ENCODE results near the gene TXNDC12. TPM values are rescaled to one million over a fixed set of nuclear protein-coding genes. Genes with fewer than 3 reads are reported as not detected.
A peak's percentile ranks its signal among the peaks of the same experiment; 100 is the strongest.
"Not testable (repeated sequence)": the region's sequence is repeated elsewhere in the genome, so short reads cannot be mapped to it uniquely, and the experiment has no call there.

Gene TXNDC12
- total and polyA plus RNA-seq, 5 donors from 2014 or later: 39.9 to 114 (median 90.2) TPM

- not testable (repeated sequence) for DNase-seq; H3K9me3 Mint-ChIP-seq; H3K4me1 ChIP-seq (ENCODE audit: control insufficient read depth, insufficient read depth, low read length, poor library complexity, severe bottlenecking); H3K4me3 Mint-ChIP-seq; H3K4me3 ChIP-seq (ENCODE audit: low read depth, low read length); ATAC-seq (ENCODE audit: low read depth in 2 of 2); H3K27ac ChIP-seq (ENCODE audit: insufficient read depth, low read length, poor library complexity, severe bottlenecking); H3K9me3 ChIP-seq (ENCODE audit: control insufficient read depth in 2 of 2, low read length in 2 of 2); H3K36me3 Mint-ChIP-seq; H3K27me3 ChIP-seq (ENCODE audit: control insufficient read depth, insufficient read depth, low read length); H3K27me3 Mint-ChIP-seq
- Mint-ChIP-seq H3K27ac (peak overlapping the region in 1 of 3 donors; percentile 47), H3K4me1 (peaks cover 11 to 23% (median 15%) of the 10 kb centered on the region in 4 donors)
- H3K36me3 ChIP-seq (ENCODE audit: control insufficient read depth, insufficient read depth, low read length): peaks cover 31% of the 10 kb centered on the region
Measured at GRCh38 chr1:52077277-52077676, 22.3 kb upstream of the TXNDC12 start.

- Histone ChIP-seq H3K9me3 (ENCODE audit: control insufficient read depth in 2 of 2, low read length in 2 of 2) (no peaks in the 10 kb centered on the region), H3K4me1 (ENCODE audit: control insufficient read depth, insufficient read depth, low read length, poor library complexity, severe bottlenecking) (no peaks in the 10 kb centered on the region), H3K27me3 (ENCODE audit: control insufficient read depth, insufficient read depth, low read length) (no peaks in the 10 kb centered on the region), H3K36me3 (ENCODE audit: control insufficient read depth, insufficient read depth, low read length) (peaks cover 38% of the 10 kb centered on the region), H3K4me3 (ENCODE audit: low read depth, low read length) (no peak overlapping the region), H3K27ac (ENCODE audit: insufficient read depth, low read length, poor library complexity, severe bottlenecking) (no peak overlapping the region)
- Mint-ChIP-seq H3K4me1 (peaks cover 27 to 45% (median 33%) of the 10 kb centered on the region in 4 donors), H3K9me3 (no peaks in the 10 kb centered on the region), H3K27me3 (no peaks in the 10 kb centered on the region), H3K36me3 (peaks cover 25% of the 10 kb centered on the region), H3K4me3 (no peak overlapping the region), H3K27ac (no peak overlapping the region)
- ATAC-seq (ENCODE audit: low read depth in 2 of 2): no peak
- no peak for DNase-seq
Measured at GRCh38 chr1:52072291-52072690, 17.3 kb upstream of the TXNDC12 start.

DNA sequence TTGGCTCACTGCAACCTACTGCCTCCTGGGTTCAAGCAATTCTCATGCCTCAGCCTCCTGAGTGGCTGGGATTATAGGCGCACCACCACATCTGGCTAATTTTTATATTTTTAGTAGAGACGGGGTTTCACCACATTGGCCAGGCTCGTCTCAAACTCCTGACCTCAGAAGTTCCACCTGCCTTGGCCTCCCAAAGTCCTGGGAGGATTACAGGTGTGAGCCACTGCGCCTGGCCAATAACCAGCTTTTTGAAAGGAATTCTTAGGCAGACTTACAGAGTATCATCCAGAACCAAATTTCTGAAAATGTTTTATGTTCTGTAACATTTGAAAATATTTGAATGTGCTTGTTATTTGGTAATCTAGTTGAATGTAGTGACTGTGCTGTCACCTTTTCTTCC, 15.7 kb upstream of the TXNDC12 start:
- Mint-ChIP-seq H3K9me3 (no peaks in the 10 kb centered on the region), H3K27me3 (no peaks in the 10 kb centered on the region), H3K27ac (no peak overlapping the region), H3K4me3 (no peak overlapping the region), H3K4me1 (peaks cover 27 to 38% (median 33%) of the 10 kb centered on the region in 4 donors), H3K36me3 (peaks cover 25% of the 10 kb centered on the region)
- Histone ChIP-seq H3K27me3 (ENCODE audit: control insufficient read depth, insufficient read depth, low read length) (no peaks in the 10 kb centered on the region), H3K9me3 (ENCODE audit: control insufficient read depth in 2 of 2, low read length in 2 of 2) (no peaks in the 10 kb centered on the region), H3K27ac (ENCODE audit: insufficient read depth, low read length, poor library complexity, severe bottlenecking) (no peak overlapping the region), H3K4me3 (ENCODE audit: low read depth, low read length) (no peak overlapping the region), H3K36me3 (ENCODE audit: control insufficient read depth, insufficient read depth, low read length) (peaks cover 39% of the 10 kb centered on the region), H3K4me1 (ENCODE audit: control insufficient read depth, insufficient read depth, low read length, poor library complexity, severe bottlenecking) (no peaks in the 10 kb centered on the region)
- DNase-seq: no peak
- ATAC-seq (ENCODE audit: low read depth in 2 of 2): no peak

GRCh38 chr1:52063192-52063591, 8.2 kb upstream of the TXNDC12 start:
- Mint-ChIP-seq H3K36me3 (peaks cover 13% of the 10 kb centered on the region), H3K9me3 (no peaks in the 10 kb centered on the region), H3K27ac (no peak overlapping the region), H3K4me3 (no peak overlapping the region), H3K4me1 (peaks cover 17 to 51% (median 29%) of the 10 kb centered on the region in 4 donors), H3K27me3 (no peaks in the 10 kb centered on the region)
- H3K27me3 ChIP-seq (ENCODE audit: control insufficient read depth, insufficient read depth, low read length): no peaks in the 10 kb centered on the region
- no peak overlapping the region for H3K4me3 ChIP-seq (ENCODE audit: low read depth, low read length)
- ATAC-seq (ENCODE audit: low read depth in 2 of 2) (no peak), DNase-seq (no peak)
- peaks cover 47% of the 10 kb centered on the region for H3K36me3 ChIP-seq (ENCODE audit: control insufficient read depth, insufficient read depth, low read length)
- H3K27ac ChIP-seq (ENCODE audit: insufficient read depth, low read length, poor library complexity, severe bottlenecking): no peak overlapping the region
- peaks cover 3% of the 10 kb centered on the region for H3K4me1 ChIP-seq (ENCODE audit: control insufficient read depth, insufficient read depth, low read length, poor library complexity, severe bottlenecking)
- H3K9me3 ChIP-seq (ENCODE audit: control insufficient read depth in 2 of 2, low read length in 2 of 2): no peaks in the 10 kb centered on the region

DNA sequence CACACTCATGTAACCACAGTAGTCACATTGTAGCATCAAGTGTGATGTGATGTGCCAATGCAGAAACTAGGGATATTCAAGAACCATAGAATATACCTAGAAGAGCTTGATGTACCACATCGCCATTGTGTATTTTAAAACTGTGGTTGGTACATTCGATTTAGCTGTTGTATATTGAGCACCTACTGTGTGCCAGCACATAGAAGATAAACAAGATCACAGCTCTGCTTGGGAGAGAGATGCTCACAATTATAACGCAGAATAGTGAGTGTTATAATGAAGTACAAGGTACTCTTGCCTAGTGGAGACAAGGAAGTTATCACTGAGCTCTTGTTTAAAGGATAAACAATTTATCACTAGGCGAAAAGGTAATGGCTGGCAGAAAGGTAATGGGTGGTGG, 5.8 kb upstream of the TXNDC12 start:
- peaks cover 11 to 60% (median 41%) of the 10 kb centered on the region in 4 donors for H3K4me1 Mint-ChIP-seq

DNA sequence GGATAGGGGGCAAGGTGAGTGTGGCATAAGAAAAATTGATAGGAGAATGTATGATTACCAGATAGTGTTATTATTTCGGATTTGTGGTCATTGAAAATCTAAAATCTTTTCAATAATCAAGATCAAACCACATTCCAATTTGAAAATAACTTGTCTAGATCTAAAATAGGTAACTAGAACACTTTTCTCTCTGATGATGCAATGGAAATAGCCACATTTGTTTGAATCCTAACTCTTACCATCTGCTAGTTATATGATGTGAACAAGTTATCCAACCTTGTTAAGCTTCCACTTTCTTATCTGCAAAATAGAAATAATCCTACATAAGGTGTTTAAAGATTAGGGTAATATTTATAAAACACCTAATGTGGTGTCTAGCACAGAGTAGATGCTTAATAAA, 4.9 kb upstream of the TXNDC12 start:
- ATAC-seq (ENCODE audit: low read depth in 2 of 2) (no peak), DNase-seq (no peak)
- Mint-ChIP-seq H3K4me3 (peak overlapping the region in 2 of 4 donors; percentile 23 to 83), H3K9me3 (no peaks in the 10 kb centered on the region), H3K27ac (no peak overlapping the region), H3K4me1 (peaks cover 12 to 60% (median 44%) of the 10 kb centered on the region in 4 donors), H3K36me3 (peaks cover 6% of the 10 kb centered on the region), H3K27me3 (no peaks in the 10 kb centered on the region)
- Histone ChIP-seq H3K27me3 (ENCODE audit: control insufficient read depth, insufficient read depth, low read length) (no peaks in the 10 kb centered on the region), H3K4me1 (ENCODE audit: control insufficient read depth, insufficient read depth, low read length, poor library complexity, severe bottlenecking) (peaks cover 28% of the 10 kb centered on the region), H3K9me3 (ENCODE audit: control insufficient read depth in 2 of 2, low read length in 2 of 2) (no peaks in the 10 kb centered on the region), H3K27ac (ENCODE audit: insufficient read depth, low read length, poor library complexity, severe bottlenecking) (no peak overlapping the region), H3K36me3 (ENCODE audit: control insufficient read depth, insufficient read depth, low read length) (peaks cover 25% of the 10 kb centered on the region), H3K4me3 (ENCODE audit: low read depth, low read length) (no peak overlapping the region)

More for the DNA sequence above, 5.8 kb upstream of the TXNDC12 start:
- H3K4me3 ChIP-seq (ENCODE audit: low read depth, low read length): no peak overlapping the region
- H3K9me3 ChIP-seq (ENCODE audit: control insufficient read depth in 2 of 2, low read length in 2 of 2): no peaks in the 10 kb centered on the region
- H3K27ac ChIP-seq (ENCODE audit: insufficient read depth, low read length, poor library complexity, severe bottlenecking): no peak overlapping the region
- no peak for ATAC-seq (ENCODE audit: low read depth in 2 of 2)
- H3K9me3 Mint-ChIP-seq: no peaks in the 10 kb centered on the region
- peaks cover 20% of the 10 kb centered on the region for H3K4me1 ChIP-seq (ENCODE audit: control insufficient read depth, insufficient read depth, low read length, poor library complexity, severe bottlenecking)
- peaks cover 6% of the 10 kb centered on the region for H3K36me3 Mint-ChIP-seq
- peak overlapping the region in 1 of 4 donors; percentile 28 for H3K4me3 Mint-ChIP-seq
- no peaks in the 10 kb centered on the region for H3K27me3 ChIP-seq (ENCODE audit: control insufficient read depth, insufficient read depth, low read length)
- no peak for DNase-seq
- H3K27ac Mint-ChIP-seq: no peak overlapping the region
- H3K27me3 Mint-ChIP-seq: no peaks in the 10 kb centered on the region
- H3K36me3 ChIP-seq (ENCODE audit: control insufficient read depth, insufficient read depth, low read length): peaks cover 31% of the 10 kb centered on the region

GRCh38 chr1:52059321-52059720, 4.3 kb upstream of the TXNDC12 start:
- Histone ChIP-seq H3K36me3 (ENCODE audit: control insufficient read depth, insufficient read depth, low read length) (peaks cover 20% of the 10 kb centered on the region), H3K27ac (ENCODE audit: insufficient read depth, low read length, poor library complexity, severe bottlenecking) (no peak overlapping the region), H3K4me3 (ENCODE audit: low read depth, low read length) (no peak overlapping the region), H3K27me3 (ENCODE audit: control insufficient read depth, insufficient read depth, low read length) (no peaks in the 10 kb centered on the region), H3K9me3 (ENCODE audit: control insufficient read depth in 2 of 2, low read length in 2 of 2) (no peaks in the 10 kb centered on the region), H3K4me1 (ENCODE audit: control insufficient read depth, insufficient read depth, low read length, poor library complexity, severe bottlenecking) (peaks cover 34% of the 10 kb centered on the region)
- peak overlapping the region in 1 of 3 donors; percentile 52 for H3K27ac Mint-ChIP-seq
- DNase-seq (no peak), ATAC-seq (ENCODE audit: low read depth in 2 of 2) (no peak)
- peaks cover 17 to 65% (median 47%) of the 10 kb centered on the region in 4 donors for H3K4me1 Mint-ChIP-seq
- H3K4me3 Mint-ChIP-seq: peak overlapping the region in 1 of 4 donors; percentile 57
- peaks cover 6% of the 10 kb centered on the region for H3K36me3 Mint-ChIP-seq
- peaks cover 5% of the 10 kb centered on the region for H3K27me3 Mint-ChIP-seq
- no peaks in the 10 kb centered on the region for H3K9me3 Mint-ChIP-seq

DNA sequence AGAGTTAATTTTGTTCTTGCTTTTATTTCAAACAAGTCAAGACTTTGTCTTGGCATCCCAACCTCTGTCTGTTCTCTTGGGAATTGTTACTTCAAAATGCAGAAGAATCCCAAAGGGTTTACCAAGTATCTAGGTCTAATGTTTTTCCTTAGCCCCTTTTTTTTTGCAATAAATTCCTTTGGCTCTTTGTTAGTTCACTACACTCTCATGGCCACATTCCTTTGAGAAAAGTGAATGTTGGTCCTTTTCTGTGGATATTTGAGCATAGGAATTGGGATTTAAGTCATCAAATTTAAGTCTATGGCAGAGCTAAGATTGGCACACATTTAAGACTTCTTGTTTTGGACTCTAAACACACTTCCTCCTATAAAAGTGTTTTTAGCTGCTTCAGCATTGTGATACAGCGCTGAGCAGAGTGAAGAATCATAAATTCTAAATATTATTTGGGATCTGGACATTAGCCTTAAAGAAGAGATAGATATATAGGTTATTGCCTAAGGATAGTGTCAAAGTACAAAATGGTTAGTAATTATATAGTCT, 3.0 kb upstream of the TXNDC12 start:
- no peaks in the 10 kb centered on the region for H3K27me3 ChIP-seq (ENCODE audit: control insufficient read depth, insufficient read depth, low read length)
- ATAC-seq (ENCODE audit: low read depth in 2 of 2): no peak
- peak overlapping the region; percentile 91 to 100 (median 98) for H3K4me3 Mint-ChIP-seq
- no peak for DNase-seq
- peaks cover 5% of the 10 kb centered on the region for H3K27me3 Mint-ChIP-seq
- H3K27ac ChIP-seq (ENCODE audit: insufficient read depth, low read length, poor library complexity, severe bottlenecking): no peak overlapping the region
- no peaks in the 10 kb centered on the region for H3K9me3 ChIP-seq (ENCODE audit: control insufficient read depth in 2 of 2, low read length in 2 of 2)
- H3K36me3 Mint-ChIP-seq: no peaks in the 10 kb centered on the region
- no peaks in the 10 kb centered on the region for H3K9me3 Mint-ChIP-seq
- peaks cover 14% of the 10 kb centered on the region for H3K36me3 ChIP-seq (ENCODE audit: control insufficient read depth, insufficient read depth, low read length)
- H3K4me1 ChIP-seq (ENCODE audit: control insufficient read depth, insufficient read depth, low read length, poor library complexity, severe bottlenecking): peaks cover 44% of the 10 kb centered on the region
- peak overlapping the region; percentile 95 for H3K4me3 ChIP-seq (ENCODE audit: low read depth, low read length)
- H3K27ac Mint-ChIP-seq: peak overlapping the region; percentile 10 to 99 (median 40)
- peaks cover 6 to 68% (median 50%) of the 10 kb centered on the region in 4 donors for H3K4me1 Mint-ChIP-seq
